Posterior vena cava (tissue), 2 donors: ENCODE results near the gene SPHK1. TPM values are rescaled to one million over a fixed set of nuclear protein-coding genes. Genes with fewer than 3 reads are reported as not detected.

Experiments used
- DNase-seq: peaks from one replicate; pipeline ENCODE4 v3.0.0-alpha.2; 2020; ENCODE audit warnings: low spot score
- intact Hi-C, 2 donors: fragments of 100-400 bp; cut with DNase I; formaldehyde crosslinking; loops; one replicate each; pipeline versions ENCODE4 v1.14.1 to v1.14.2; 2022 to 2023
- total RNA-seq, 2 donors: library from RNA; stranded (reverse); fragmentation: NEBNext Ultra II Directional; extraction: Animal tissue kit (Norgen Biotek cat#: 25700); gene quantifications; one replicate each; pipeline ENCODE4 v1.2.1, GENCODE V29; 2021
- donor health status: DM: yes; HTN: yes; CAD: no.
- donor health status: DM: yes; HTN: yes; CAD: no.

The SPHK1 gene
- total RNA-seq, 2 donors from 2014 or later, result 13.8 to 36.6 TPM

- DNase-seq, result peak; percentile 86
- intact Hi-C loops, result no loop called here
Measured at GRCh38 chr17:76382351-76382802, 2.0 kb upstream of the SPHK1 start.

GRCh38 chr17:76382803-76383545, 1.4 kb upstream of the SPHK1 start:
- peak; percentile 89 for DNase-seq
- intact Hi-C loops, result no loop called here

- intact Hi-C loops, result no loop called here
- peak; percentile 88 for DNase-seq
Measured at GRCh38 chr17:76383546-76384221, 725 bp upstream of the SPHK1 start.

- DNase-seq, result peak; percentile 94
- intact Hi-C loops, result no loop called here
Measured at GRCh38 chr17:76384987-76385891, 830 bp downstream of the SPHK1 start.

GRCh38 chr17:76385892-76386786, 1.7 kb downstream of the SPHK1 start:
- DNase-seq, result peak; percentile 94
- intact Hi-C loops, result no loop called here

GRCh38 chr17:76386966-76387765, 2.8 kb downstream of the SPHK1 start:
- no peak for DNase-seq
- intact Hi-C loops, result no loop called here

GRCh38 chr17:76388966-76389888, 4.8 kb downstream of the SPHK1 start:
- intact Hi-C loops, result no loop called here
- no peak for DNase-seq

GRCh38 chr17:76390003-76390421, 5.6 kb downstream of the SPHK1 start:
- DNase-seq, result no peak
- intact Hi-C loops, result loop anchor here in 1 of 2 donors (10.0 kb wide), 1 partner anchor 265 kb away; no protein-coding TSS in a partner anchor

- intact Hi-C loops, result loop anchor here in 1 of 2 donors (10.0 kb wide), 1 partner anchor 266 kb away; no protein-coding TSS in a partner anchor
- no peak for DNase-seq
Measured at GRCh38 chr17:76391200-76391715, 6.8 kb downstream of the SPHK1 start.

- intact Hi-C loops, result loop anchor here in 1 of 2 donors (10.0 kb wide), 1 partner anchor 269 kb away; no protein-coding TSS in a partner anchor
- DNase-seq, result no peak
Measured at GRCh38 chr17:76394166-76394565, 9.8 kb downstream of the SPHK1 start.

- intact Hi-C loops, result loop anchor here (5.0 to 10.0 kb wide), 2 partner anchors 94 to 271 kb away; no protein-coding TSS in a partner anchor
- DNase-seq, result no peak
Measured at GRCh38 chr17:76395980-76396379, 11.6 kb downstream of the SPHK1 start.

GRCh38 chr17:76397184-76397583, 12.8 kb downstream of the SPHK1 start:
- DNase-seq, result no peak
- intact Hi-C loops, result loop anchor here (5.0 to 10.0 kb wide), 2 partner anchors 95 to 272 kb away; no protein-coding TSS in a partner anchor

- peak; percentile 97 for DNase-seq
- intact Hi-C loops, result loop anchor here (5.0 to 10.0 kb wide), 2 partner anchors 96 to 273 kb away; no protein-coding TSS in a partner anchor
Measured at GRCh38 chr17:76397687-76398522, 13.5 kb downstream of the SPHK1 start.

GRCh38 chr17:76398523-76399174, 14.2 kb downstream of the SPHK1 start:
- intact Hi-C loops, result loop anchor here (5.0 to 10.0 kb wide), 2 partner anchors 96 to 274 kb away; no protein-coding TSS in a partner anchor
- DNase-seq, result peak; percentile 72
